Keratinocyte (primary cell): ENCODE measurements around the gene STRA6. TPM values are rescaled to one million over a fixed set of nuclear protein-coding genes. Genes with fewer than 3 reads are reported as not detected.

Experiments used
- DNase-seq: peaks from one replicate; pipeline ENCODE4 v3.0.0-alpha.2; 2011; ENCODE audit warnings: low read depth, missing footprints, low spot score
- FAIRE-seq: peaks from 2 replicates; lab custom pipeline; 2011; peaks lifted over from hg19 to GRCh38; lab: Jason Lieb, UNC
- H2AFZ ChIP-seq: 2 replicates; pipeline ENCODE4 v1.6.0; 2012; ENCODE audit warnings: low read length, control low read depth, inconsistent platforms; ENCODE audit not compliant: control insufficient read depth
- H3K27ac ChIP-seq: 2 replicates; pipeline ENCODE4 v1.5.1; 2011; ENCODE audit warnings: low read length; ENCODE audit not compliant: control insufficient read depth, insufficient read depth
- H3K27me3 ChIP-seq: 3 replicates; pipeline ENCODE4 v1.6.0; 2011; ENCODE audit warnings: low read length; ENCODE audit not compliant: control insufficient read depth, insufficient read depth; ENCODE audit errors: extremely low read depth
- H3K36me3 ChIP-seq, 2 experiments: 2 replicates in 1 of 2; 3 replicates in 1 of 2; pipeline ENCODE4 v1.5.1; 2011; ENCODE audit warnings: low read length in 2 of 2, mild to moderate bottlenecking in 1 of 2; ENCODE audit not compliant: control insufficient read depth in 2 of 2, insufficient read depth in 2 of 2; ENCODE audit errors: extremely low read depth in 1 of 2
- H3K4me1 ChIP-seq: 3 replicates; pipeline ENCODE4 v1.5.1; 2011; ENCODE audit warnings: low read length; ENCODE audit not compliant: control insufficient read depth, insufficient read depth; ENCODE audit errors: extremely low read depth
- H3K4me2 ChIP-seq: 3 replicates; pipeline ENCODE4 v1.6.0; 2011; ENCODE audit warnings: low read depth, low read length; ENCODE audit not compliant: control insufficient read depth, insufficient read depth; ENCODE audit errors: extremely low read depth
- H3K4me3 ChIP-seq, 3 experiments: fragments of 200-600 bp in 1 of 3; sonication (generic) in 1 of 3; 2 replicates in 2 of 3; 3 replicates in 1 of 3; pipeline ENCODE4 v1.5.1; 2011 to 2016; ENCODE audit warnings: low read length in 3 of 3, mild to moderate bottlenecking in 3 of 3, control low read depth in 2 of 3, inconsistent platforms in 1 of 3, low read depth in 1 of 3, mixed read lengths in 1 of 3, mixed run types in 1 of 3, moderate library complexity in 1 of 3; ENCODE audit not compliant: control insufficient read depth in 2 of 3, insufficient read depth in 2 of 3; ENCODE audit errors: extremely low read depth in 1 of 3
- H3K79me2 ChIP-seq: 2 replicates; pipeline ENCODE4 v1.6.0; 2012; ENCODE audit warnings: low read length; ENCODE audit not compliant: control insufficient read depth, insufficient read depth
- H3K9ac ChIP-seq: 3 replicates; pipeline ENCODE4 v1.6.0; 2011; ENCODE audit warnings: low read length; ENCODE audit not compliant: control insufficient read depth, insufficient read depth; ENCODE audit errors: extremely low read depth
- H3K9me1 ChIP-seq: 3 replicates; pipeline ENCODE4 v1.6.0; 2011; ENCODE audit warnings: low read length; ENCODE audit not compliant: control insufficient read depth, insufficient read depth; ENCODE audit errors: extremely low read depth
- H3K9me3 ChIP-seq: 2 replicates; pipeline ENCODE4 v1.5.1; 2012; ENCODE audit warnings: low read depth, low read length; ENCODE audit not compliant: control insufficient read depth
- H4K20me1 ChIP-seq: 3 replicates; pipeline ENCODE4 v1.6.0; 2011; ENCODE audit warnings: low read length; ENCODE audit not compliant: control insufficient read depth, insufficient read depth; ENCODE audit errors: extremely low read depth
- EZH2 ChIP-seq: IDR thresholded peaks from one replicate; pipeline ENCODE4 v1.6.1; 2012; ENCODE audit warnings: inconsistent platforms, mild to moderate bottlenecking, low read length, moderate library complexity
- dilution Hi-C: fragments of 300-500 bp; cut with MboI; formaldehyde crosslinking; loops from one replicate; pipeline ENCODE4 v1.7.0; 2020; ENCODE audit warnings: low sequenced_read_pairs; ENCODE audit not compliant: extremely low pct_ligation_motif_present
- polyA plus RNA-seq, 5 experiments: library from polyadenylated mRNA; depleted of rRNA in 3 of 5; stranded (reverse) in 3 of 5; stranded (forward) in 1 of 5; unstranded in 1 of 5; fragments of >200 nt; gene quantifications; 1 replicate in 1 of 5; 2 replicates in 3 of 5; 3 replicates in 1 of 5; pipeline versions ENCODE4 v1.2.1 to v1.2.3, GENCODE V29; 2011 to 2012; ENCODE audit warnings: missing spikeins in 2 of 5, low read depth in 1 of 5, low replicate concordance in 1 of 5
- TF ChIP-seq, protein P1 (sequence below), 3 experiments: IDR thresholded peaks in 1 of 3; conservative IDR thresholded peaks in 1 of 3; optimal IDR thresholded peaks in 1 of 3; 2 replicates in 2 of 3; 3 replicates in 1 of 3; pipeline versions ENCODE3 to v1.5.1; 2011; ENCODE audit warnings: low read length in 3 of 3, mild to moderate bottlenecking in 3 of 3, moderate library complexity in 2 of 3, control low read depth in 1 of 3, inconsistent platforms in 1 of 3; ENCODE audit not compliant: insufficient read depth in 2 of 3; ENCODE audit errors: extremely low read depth in 1 of 3

The STRA6 gene
- polyA plus RNA-seq, 1 donor (not counting 4 experiments of a cell fraction or from before 2014, with no cell fraction given): not detected

DNA sequence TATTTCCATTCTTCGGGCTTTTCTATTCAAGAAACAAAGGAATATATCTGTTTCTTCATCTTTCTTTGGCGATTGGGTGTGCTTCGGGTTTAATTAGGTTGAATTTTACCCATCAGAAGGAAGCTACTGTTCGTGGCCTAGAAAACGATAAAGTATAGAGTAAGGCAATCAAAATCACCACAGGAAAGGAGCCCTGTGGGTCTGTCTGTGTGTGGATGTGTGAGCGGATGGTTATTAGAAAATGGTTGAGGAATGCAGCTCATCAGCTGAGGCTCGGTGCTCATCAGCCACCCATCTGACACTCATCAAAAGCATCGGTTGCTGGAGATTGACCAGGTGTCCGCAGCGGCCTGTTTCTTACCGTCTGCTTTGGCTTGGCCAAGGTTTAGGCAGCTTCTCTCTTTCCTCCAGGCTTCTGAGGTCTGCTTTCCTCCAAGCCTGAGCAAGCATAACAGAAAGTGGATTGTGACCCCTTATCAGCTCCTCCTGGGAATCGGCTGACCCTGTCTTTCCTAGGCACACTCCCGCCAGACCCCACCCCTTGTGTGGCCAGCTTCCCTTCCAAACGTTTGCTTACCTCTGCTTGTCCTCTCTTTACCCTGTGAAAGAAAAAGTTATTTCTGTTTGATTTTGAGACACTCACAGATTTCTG, 46.7 kb downstream of the STRA6 start:
- FAIRE-seq (no peak), DNase-seq (no peak)
- H3K9me1 ChIP-seq: no peaks in the 10 kb centered on the region
- no peak overlapping the region for H3K9ac ChIP-seq
- H3K36me3 ChIP-seq: no peaks in the 10 kb centered on the region
- H3K4me1 ChIP-seq: no peaks in the 10 kb centered on the region
- H3K4me2 ChIP-seq: no peak overlapping the region
- H3K9me3 ChIP-seq: no peaks in the 10 kb centered on the region
- H3K4me3 ChIP-seq: no peak overlapping the region
- H2AFZ ChIP-seq: no peak overlapping the region
- H4K20me1 ChIP-seq: no peaks in the 10 kb centered on the region
- TF ChIP-seq, protein P1, sequence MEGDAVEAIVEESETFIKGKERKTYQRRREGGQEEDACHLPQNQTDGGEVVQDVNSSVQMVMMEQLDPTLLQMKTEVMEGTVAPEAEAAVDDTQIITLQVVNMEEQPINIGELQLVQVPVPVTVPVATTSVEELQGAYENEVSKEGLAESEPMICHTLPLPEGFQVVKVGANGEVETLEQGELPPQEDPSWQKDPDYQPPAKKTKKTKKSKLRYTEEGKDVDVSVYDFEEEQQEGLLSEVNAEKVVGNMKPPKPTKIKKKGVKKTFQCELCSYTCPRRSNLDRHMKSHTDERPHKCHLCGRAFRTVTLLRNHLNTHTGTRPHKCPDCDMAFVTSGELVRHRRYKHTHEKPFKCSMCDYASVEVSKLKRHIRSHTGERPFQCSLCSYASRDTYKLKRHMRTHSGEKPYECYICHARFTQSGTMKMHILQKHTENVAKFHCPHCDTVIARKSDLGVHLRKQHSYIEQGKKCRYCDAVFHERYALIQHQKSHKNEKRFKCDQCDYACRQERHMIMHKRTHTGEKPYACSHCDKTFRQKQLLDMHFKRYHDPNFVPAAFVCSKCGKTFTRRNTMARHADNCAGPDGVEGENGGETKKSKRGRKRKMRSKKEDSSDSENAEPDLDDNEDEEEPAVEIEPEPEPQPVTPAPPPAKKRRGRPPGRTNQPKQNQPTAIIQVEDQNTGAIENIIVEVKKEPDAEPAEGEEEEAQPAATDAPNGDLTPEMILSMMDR (optimal IDR thresholded peaks at IDR 0.05 in 1 of 3, IDR thresholded peaks at IDR 0.05 in 1 of 3, conservative IDR thresholded peaks at IDR 0.05 in 1 of 3; ENCODE audit: extremely low read depth in 1 of 3, insufficient read depth in 2 of 3, low read length in 3 of 3): no peak
- no peak for TF ChIP-seq EZH2
- no peaks in the 10 kb centered on the region for H3K79me2 ChIP-seq
- peaks cover 11% of the 10 kb centered on the region for H3K27me3 ChIP-seq
- no peak overlapping the region for H3K27ac ChIP-seq
- dilution Hi-C loops: no loop called here

- no peaks in the 10 kb centered on the region for H4K20me1 ChIP-seq
- no peak overlapping the region for H3K4me2 ChIP-seq
- no peak overlapping the region for H3K27ac ChIP-seq
- no peaks in the 10 kb centered on the region for H3K9me3 ChIP-seq
- H3K9me1 ChIP-seq: no peaks in the 10 kb centered on the region
- TF ChIP-seq, protein P1 (optimal IDR thresholded peaks at IDR 0.05 in 1 of 3, IDR thresholded peaks at IDR 0.05 in 1 of 3, conservative IDR thresholded peaks at IDR 0.05 in 1 of 3; ENCODE audit: extremely low read depth in 1 of 3, insufficient read depth in 2 of 3, low read length in 3 of 3): no peak
- no peak for TF ChIP-seq EZH2
- dilution Hi-C loops: no loop called here
- H3K79me2 ChIP-seq: no peaks in the 10 kb centered on the region
- H3K36me3 ChIP-seq: no peaks in the 10 kb centered on the region
- no peaks in the 10 kb centered on the region for H3K4me1 ChIP-seq
- no peaks in the 10 kb centered on the region for H3K27me3 ChIP-seq
- H2AFZ ChIP-seq: no peak overlapping the region
- no peak for FAIRE-seq
- no peak overlapping the region for H3K4me3 ChIP-seq
- DNase-seq: no peak
- H3K9ac ChIP-seq: no peak overlapping the region
Measured at GRCh38 chr15:74147051-74147450, 55.5 kb downstream of the STRA6 start.
